ENCODE results near the gene DCAF15.

The DCAF15 gene

DNA sequence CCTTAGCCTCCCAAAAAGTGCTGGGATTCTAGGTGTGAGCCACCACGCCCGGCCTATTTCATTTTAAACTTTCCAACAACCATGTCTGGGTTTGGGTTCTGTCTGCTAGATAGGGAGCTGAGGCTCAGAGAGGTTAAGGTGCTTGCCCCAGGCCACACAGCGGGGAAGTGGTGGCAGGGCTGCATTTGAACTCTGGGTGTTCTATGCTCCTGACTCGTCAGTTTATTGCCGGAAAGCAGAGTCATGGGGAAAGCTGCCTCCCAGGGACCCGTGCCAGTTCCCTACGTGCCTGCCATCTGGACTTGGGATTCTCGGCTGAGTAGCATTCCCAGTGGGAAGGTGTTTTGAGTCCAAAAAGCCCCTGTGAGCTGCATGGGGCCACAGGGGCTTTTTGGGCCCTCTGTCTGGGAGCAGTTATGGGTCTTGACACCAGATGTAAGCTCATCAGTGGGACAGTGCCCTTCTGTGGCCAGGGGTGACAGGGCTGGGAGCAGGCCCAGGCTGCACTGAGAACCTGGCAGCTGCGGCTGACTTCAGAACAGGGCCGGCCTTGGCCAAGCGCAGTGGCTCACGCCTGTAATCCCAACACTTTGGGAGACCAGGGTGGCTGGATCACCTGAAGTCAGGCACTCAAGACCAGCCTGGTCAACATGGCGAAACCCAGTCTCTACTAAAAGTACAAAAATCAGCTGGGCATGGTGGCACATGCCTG lies 42.9 kb downstream of the DCAF15 start:
- TF ChIP-seq ZBTB7A (IDR thresholded peaks at IDR 0.05; ENCODE audit: low read depth), result no peak
- no peak for TF ChIP-seq TAF1 (IDR thresholded peaks at IDR 0.05; ENCODE audit: low read depth)
- no peak for TF ChIP-seq FOXM1 (IDR thresholded peaks at IDR 0.05; ENCODE audit: borderline replicate concordance, low read depth)
- TF ChIP-seq TEAD4 (IDR thresholded peaks at IDR 0.05), result no peak
- TF ChIP-seq, protein P1, sequence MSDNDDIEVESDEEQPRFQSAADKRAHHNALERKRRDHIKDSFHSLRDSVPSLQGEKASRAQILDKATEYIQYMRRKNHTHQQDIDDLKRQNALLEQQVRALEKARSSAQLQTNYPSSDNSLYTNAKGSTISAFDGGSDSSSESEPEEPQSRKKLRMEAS (IDR thresholded peaks at IDR 0.05), result no peak
- TF ChIP-seq CREB1 (IDR thresholded peaks at IDR 0.05; ENCODE audit: low read depth), result no peak
- TF ChIP-seq, protein P2, sequence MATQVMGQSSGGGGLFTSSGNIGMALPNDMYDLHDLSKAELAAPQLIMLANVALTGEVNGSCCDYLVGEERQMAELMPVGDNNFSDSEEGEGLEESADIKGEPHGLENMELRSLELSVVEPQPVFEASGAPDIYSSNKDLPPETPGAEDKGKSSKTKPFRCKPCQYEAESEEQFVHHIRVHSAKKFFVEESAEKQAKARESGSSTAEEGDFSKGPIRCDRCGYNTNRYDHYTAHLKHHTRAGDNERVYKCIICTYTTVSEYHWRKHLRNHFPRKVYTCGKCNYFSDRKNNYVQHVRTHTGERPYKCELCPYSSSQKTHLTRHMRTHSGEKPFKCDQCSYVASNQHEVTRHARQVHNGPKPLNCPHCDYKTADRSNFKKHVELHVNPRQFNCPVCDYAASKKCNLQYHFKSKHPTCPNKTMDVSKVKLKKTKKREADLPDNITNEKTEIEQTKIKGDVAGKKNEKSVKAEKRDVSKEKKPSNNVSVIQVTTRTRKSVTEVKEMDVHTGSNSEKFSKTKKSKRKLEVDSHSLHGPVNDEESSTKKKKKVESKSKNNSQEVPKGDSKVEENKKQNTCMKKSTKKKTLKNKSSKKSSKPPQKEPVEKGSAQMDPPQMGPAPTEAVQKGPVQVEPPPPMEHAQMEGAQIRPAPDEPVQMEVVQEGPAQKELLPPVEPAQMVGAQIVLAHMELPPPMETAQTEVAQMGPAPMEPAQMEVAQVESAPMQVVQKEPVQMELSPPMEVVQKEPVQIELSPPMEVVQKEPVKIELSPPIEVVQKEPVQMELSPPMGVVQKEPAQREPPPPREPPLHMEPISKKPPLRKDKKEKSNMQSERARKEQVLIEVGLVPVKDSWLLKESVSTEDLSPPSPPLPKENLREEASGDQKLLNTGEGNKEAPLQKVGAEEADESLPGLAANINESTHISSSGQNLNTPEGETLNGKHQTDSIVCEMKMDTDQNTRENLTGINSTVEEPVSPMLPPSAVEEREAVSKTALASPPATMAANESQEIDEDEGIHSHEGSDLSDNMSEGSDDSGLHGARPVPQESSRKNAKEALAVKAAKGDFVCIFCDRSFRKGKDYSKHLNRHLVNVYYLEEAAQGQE (IDR thresholded peaks at IDR 0.05; ENCODE audit: low read depth), result no peak
- no peak for TF ChIP-seq NFIC (IDR thresholded peaks at IDR 0.05)

DNA sequence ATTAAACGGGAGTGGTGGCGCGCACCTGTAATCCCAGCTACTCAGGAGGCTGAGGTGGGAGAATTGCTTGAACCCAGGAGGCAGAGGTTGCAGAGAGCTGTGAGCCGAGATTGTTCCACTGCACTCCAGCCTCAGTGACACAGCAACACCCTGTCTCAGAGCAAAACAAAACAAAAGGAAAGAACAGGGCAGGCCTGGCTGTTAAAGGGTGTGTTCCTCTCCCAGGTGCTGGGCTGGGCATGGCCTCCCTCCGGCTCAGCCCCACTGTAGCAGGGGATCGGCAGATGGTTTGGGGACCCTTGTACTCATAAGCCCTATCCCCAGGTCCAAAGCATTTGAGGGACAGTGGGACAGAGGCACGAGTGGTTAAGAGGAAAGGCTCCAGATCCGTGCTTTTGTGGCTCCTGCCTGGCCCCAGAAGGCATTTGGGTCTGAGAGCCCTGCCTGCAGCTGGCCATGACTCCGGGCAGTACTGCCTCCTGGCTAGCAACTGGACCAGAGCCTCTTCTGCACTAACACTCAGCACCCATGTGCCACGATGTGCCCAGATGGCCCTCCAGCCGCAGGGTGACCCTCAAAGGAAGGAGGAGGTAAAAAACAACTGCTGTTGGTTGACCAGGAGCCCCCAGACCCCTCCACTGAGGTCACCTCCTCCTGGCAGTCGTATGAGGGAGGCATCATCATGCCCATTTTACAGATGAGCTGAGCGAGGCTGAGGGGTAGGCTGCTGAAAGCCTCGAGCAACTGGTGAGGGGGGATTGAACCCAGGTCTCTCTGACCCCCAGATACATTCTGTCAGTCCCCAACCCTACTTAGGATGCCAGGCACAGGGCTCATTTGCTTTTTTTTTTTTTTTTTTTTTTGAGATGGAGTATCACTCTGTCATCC lies 43.8 kb downstream of the DCAF15 start:
- TF ChIP-seq NFIC (IDR thresholded peaks at IDR 0.05) (no peak), TAF1 (IDR thresholded peaks at IDR 0.05; ENCODE audit: low read depth) (no peak), YY1 (IDR thresholded peaks at IDR 0.05; ENCODE audit: low read depth) (no peak), CEBPB (IDR thresholded peaks at IDR 0.05) (no peak), CREB1 (IDR thresholded peaks at IDR 0.05; ENCODE audit: low read depth) (no peak), FOXM1 (IDR thresholded peaks at IDR 0.05; ENCODE audit: borderline replicate concordance, low read depth) (no peak), EGR1 (IDR thresholded peaks at IDR 0.05) (no peak), TCF12 (IDR thresholded peaks at IDR 0.05; ENCODE audit: low read depth) (no peak), RAD21 (IDR thresholded peaks at IDR 0.05; ENCODE audit: low read depth) (no peak)
- TF ChIP-seq, protein P1 (IDR thresholded peaks at IDR 0.05), result no peak
- TF ChIP-seq, protein P3, sequence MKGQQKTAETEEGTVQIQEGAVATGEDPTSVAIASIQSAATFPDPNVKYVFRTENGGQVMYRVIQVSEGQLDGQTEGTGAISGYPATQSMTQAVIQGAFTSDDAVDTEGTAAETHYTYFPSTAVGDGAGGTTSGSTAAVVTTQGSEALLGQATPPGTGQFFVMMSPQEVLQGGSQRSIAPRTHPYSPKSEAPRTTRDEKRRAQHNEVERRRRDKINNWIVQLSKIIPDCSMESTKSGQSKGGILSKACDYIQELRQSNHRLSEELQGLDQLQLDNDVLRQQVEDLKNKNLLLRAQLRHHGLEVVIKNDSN (IDR thresholded peaks at IDR 0.05), result no peak
- TF ChIP-seq, protein P2 (IDR thresholded peaks at IDR 0.05; ENCODE audit: low read depth), result no peak

DNA sequence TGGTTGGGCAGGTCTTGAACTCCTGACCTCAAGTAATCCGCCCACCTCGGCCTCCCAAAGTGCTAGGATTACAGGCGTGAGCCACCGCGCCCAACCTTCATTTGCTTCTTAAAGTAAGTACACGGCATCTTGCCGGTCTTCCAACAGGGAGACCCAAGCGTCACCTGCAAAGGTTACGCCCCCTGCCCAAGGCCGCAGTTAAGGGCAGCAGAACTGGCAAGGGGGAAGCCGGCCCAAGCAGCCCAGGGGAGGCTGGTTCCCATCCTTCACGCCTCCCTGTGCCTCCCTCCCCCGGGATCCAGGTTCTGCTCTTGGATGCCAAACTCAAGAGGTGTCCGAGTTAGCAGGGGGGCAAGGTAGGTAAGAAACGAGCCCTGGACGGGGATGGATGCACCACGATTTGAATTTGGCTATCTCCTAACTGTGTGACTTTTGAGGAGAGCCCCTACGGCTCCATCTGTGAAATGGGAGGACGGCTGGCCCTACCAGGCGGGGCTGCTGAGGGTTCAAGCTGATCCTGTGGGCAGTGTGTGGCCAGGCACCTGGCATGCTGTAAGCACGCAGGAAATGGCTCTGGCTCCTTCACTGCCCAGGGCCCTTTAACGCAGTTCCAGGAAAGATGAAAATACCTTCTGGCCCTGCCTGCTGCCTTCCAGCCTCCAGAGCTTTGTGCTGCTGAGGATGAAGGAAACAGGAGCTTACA lies 44.8 kb downstream of the DCAF15 start:
- no peak for TF ChIP-seq ZBTB7A (IDR thresholded peaks at IDR 0.05; ENCODE audit: low read depth)
- no peak for TF ChIP-seq YY1 (IDR thresholded peaks at IDR 0.05; ENCODE audit: low read depth)
- no peak for TF ChIP-seq EGR1 (IDR thresholded peaks at IDR 0.05)
- no peak for TF ChIP-seq CREB1 (IDR thresholded peaks at IDR 0.05; ENCODE audit: low read depth)
- TF ChIP-seq RAD21 (IDR thresholded peaks at IDR 0.05; ENCODE audit: low read depth), result no peak
- TF ChIP-seq TCF12 (IDR thresholded peaks at IDR 0.05; ENCODE audit: low read depth), result no peak
- TF ChIP-seq CEBPB (IDR thresholded peaks at IDR 0.05), result no peak
- TF ChIP-seq, protein P2 (IDR thresholded peaks at IDR 0.05; ENCODE audit: low read depth), result no peak
- TF ChIP-seq, protein P3 (IDR thresholded peaks at IDR 0.05), result no peak
- TF ChIP-seq TEAD4 (IDR thresholded peaks at IDR 0.05), result no peak
- TF ChIP-seq, protein P1 (IDR thresholded peaks at IDR 0.05), result no peak
- TF ChIP-seq NFIC (IDR thresholded peaks at IDR 0.05), result no peak
- no peak for TF ChIP-seq FOXM1 (IDR thresholded peaks at IDR 0.05; ENCODE audit: borderline replicate concordance, low read depth)
- TF ChIP-seq EP300 (IDR thresholded peaks at IDR 0.05; ENCODE audit: borderline replicate concordance), result no peak
- TF ChIP-seq TAF1 (IDR thresholded peaks at IDR 0.05; ENCODE audit: low read depth), result no peak
